ENCODE data around the gene ONECUT1.

GRCh38 chr15:52727815-52728214 is 62.3 kb downstream of the ONECUT1 start:
- TF ChIP-seq CTCF (IDR thresholded peaks at IDR 0.05) = no peak
- no peak for TF ChIP-seq POLR2A (IDR thresholded peaks at IDR 0.05)
- no peak for TF ChIP-seq POLR2AphosphoS5 (IDR thresholded peaks at IDR 0.05)
- TF ChIP-seq EP300 (IDR thresholded peaks at IDR 0.05) = no peak

Data from sigmoid colon (tissue), 4 donors.